A549 (cell line): ENCODE measurements around the gene GOLGA1.

ENCODE experiments used
- CBX2 ChIP-seq: fragments of 200-600 bp; sonication (generic); IDR thresholded peaks from 2 replicates; pipeline ENCODE4 v1.6.1; 2016; ENCODE audit warnings: low read depth, mild to moderate bottlenecking, borderline replicate concordance
- CTCF ChIP-seq: fragments of >200 bp; sonication (Bioruptor Twin); formaldehyde crosslinking; IDR thresholded peaks from 3 replicates; pipeline ENCODE4 v1.5.1; 2016
- EP300 ChIP-seq, 2 experiments: fragments of >200 bp; sonication (Bioruptor Twin); formaldehyde crosslinking; IDR thresholded peaks; 2 replicates in 1 of 2; 3 replicates in 1 of 2; pipeline ENCODE4 v1.6.1; 2016 to 2017
- HMGXB4 ChIP-seq: fragments of 250-450 bp; sonication (Bioruptor Pico); IDR thresholded peaks from 2 replicates; pipeline ENCODE4 v1.5.0; 2021; ENCODE audit warnings: mild to moderate bottlenecking, moderate library complexity, borderline replicate concordance
- MAFK ChIP-seq: fragments of 450-650 bp; IDR thresholded peaks from 2 replicates; pipeline ENCODE4 v1.6.1; 2014; ENCODE audit not compliant: partially characterized antibody
- POLR2A ChIP-seq: IDR thresholded peaks from 2 replicates; pipeline ENCODE4 v1.6.1; 2012; ENCODE audit warnings: mild to moderate bottlenecking, low read length
- RARB ChIP-seq: fragments of 250-450 bp; sonication (Bioruptor Pico); IDR thresholded peaks from 2 replicates; pipeline ENCODE4 v1.8.0; 2021; ENCODE audit warnings: mild to moderate bottlenecking, moderate library complexity
- TFCP2L1 ChIP-seq: fragments of 250-450 bp; sonication (Bioruptor Pico); IDR thresholded peaks from 2 replicates; pipeline ENCODE4 v1.5.0; 2021; ENCODE audit warnings: mild to moderate bottlenecking

- no peak for TF ChIP-seq CTCF
- no peak for TF ChIP-seq HMGXB4 (CRISPR knock-in tag)
- no peak for TF ChIP-seq CBX2
- no peak for TF ChIP-seq TFCP2L1 (CRISPR knock-in tag)
- TF ChIP-seq RARB: no peak
- no peak for TF ChIP-seq EP300 (IDR thresholded peaks at IDR 0.05)
- no peak for TF ChIP-seq POLR2A
- no peak for TF ChIP-seq MAFK
Observed at GRCh38 chr9:124871156-124871561, 69.7 kb downstream of the GOLGA1 start.
